NCI-H1048 (cell line): Measurements from ENCODE around the gene TBPL1.
A peak's percentile ranks its signal among the peaks of the same experiment; 100 is the strongest.

Experiments
- DNase-seq: peaks from one replicate; lab custom pipeline; 2025; lab: John Stamatoyannopoulos, UW

The TBPL1 gene

DNA sequence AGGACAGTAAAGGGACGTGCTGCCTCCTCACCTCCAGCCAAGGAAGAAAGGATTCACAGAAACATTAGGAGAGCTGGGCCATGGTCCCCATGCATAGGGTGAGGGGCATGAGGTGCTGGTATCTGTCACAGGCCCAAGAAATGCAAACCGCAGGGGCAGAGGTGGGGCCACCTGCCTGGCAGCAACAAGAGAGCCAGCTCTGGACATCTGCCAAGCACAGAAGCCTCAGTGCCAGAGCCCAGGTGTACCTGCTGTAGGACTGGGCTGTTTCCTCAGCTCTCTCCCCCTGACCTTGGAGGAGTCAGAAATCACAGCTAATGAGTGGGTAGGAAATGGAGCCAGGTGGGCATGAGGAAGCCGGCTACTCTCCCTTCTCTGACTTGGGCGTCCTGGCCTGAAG, 54.1 kb downstream of the TBPL1 start:
- DNase-seq: no peak

DNA sequence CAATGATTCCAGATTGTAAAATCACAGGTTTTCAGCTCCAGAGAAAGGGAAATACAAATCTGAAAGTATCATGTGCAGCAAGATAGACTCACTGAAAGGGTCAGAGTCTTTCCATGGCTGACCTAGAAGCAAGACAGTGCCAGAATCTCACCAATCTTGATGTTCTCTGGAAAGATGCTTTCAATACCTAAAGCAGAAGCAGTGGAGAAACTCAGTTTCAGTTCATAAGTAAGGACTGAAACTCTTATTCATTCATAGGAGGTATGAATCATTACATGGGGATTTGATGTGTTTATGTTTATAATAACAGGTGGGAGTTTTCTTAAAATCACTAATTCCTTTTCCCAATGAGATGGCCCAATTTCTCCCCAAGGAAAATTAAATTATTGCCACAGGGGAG, 56.9 kb downstream of the TBPL1 start:
- DNase-seq: no peak

DNA sequence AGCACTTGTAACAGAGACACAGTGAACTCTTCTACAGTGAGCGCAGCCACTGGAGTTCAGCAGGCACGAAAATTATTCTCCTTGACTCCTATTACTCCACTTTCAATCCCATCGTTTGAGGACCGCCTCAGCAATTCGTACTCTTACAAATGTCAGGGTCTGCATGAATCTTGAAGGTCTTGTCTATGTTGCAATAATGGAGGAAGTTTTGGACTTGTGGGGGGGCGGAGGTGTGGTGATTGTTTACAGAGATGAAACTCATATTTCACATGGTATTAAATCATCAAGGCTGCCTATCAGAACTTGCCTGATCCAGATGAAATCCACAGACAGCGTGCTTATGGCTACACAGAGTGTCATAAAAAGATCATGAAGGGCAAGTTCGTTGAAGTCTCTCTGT, 57.4 kb downstream of the TBPL1 start:
- DNase-seq: no peak

DNA sequence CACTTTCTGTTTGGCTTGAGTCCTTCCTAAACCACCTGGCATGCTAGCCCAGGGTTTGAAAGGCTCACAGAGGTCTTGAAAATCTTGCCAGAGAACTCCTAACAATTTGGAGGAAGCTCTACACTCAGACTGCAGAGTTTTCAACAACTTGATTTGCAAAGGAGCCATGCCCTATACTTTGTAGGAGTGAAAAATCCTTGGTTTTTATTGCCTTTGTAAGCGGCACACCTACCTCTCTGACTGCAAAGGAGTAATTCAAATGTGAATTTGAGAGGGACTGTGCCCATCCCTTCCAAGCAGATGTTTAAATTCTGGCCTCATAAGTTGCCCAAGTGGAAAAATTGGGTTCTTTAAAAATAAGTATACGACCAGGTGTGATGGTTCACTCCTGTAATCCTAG, 58.0 kb downstream of the TBPL1 start:
- no peak for DNase-seq

DNA sequence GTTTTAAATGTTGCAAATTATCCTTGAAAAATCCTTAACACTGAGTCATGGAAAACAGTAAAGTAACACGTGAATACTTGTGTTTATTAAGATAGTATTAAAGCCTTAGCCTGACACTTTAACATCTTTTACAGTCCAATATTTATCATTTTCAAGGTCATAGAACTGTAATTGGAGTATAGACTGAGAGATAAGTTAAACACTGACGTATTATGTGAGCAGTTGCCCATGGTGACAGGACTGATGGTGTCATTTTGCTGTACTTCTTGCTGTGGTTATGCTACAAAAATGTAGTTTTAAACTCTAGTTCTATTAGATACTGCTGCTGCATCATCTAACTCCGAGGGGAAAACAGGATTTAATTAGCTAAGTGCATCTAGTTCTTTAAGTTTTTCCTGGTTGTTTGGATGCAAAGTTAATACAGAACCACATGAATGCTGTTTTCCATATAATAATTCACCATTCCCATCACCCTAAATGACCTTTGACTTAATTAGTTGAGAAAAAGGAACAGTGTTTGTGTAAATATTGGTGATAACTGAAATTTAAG, 61.6 kb downstream of the TBPL1 start:
- DNase-seq: no peak

DNA sequence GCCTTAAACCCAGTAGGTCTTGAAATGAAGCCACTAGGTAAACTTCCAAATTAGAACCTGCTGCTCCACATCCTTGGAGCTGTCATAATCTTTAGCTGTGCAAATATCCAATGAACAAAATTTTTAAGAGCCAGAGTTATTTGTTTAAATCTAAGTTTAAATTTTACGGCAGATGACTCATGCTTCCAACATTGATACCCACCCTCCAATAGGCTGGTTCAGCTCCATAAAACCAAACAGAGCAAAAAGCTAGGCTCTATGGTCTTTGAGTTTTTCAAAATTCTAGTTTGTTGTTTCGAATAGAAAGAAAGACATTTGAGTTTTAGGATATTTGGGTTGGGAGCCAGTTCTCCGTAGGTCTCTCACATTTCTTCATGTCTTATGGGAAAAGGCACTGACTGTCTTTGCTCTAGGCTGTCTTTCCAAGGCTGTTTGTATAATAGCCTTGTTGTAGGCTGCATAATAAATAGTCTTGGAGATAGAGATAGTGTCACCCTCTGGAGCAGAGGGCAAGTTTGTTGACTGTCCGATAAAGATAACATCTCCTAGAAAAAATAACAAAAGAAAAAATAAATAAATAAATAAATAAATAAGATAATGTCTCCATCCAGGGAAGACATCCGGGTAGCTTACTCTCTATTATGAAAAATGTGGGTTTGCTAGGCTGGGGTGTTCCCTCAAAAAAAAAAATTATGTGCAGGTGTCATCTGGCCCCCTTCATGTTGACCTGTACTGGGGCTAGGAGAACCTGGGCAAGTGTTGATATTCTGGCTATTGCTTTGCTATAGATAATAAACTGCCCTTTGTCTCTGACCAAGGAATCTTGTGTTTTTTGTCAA, 62.9 kb downstream of the TBPL1 start:
- no peak for DNase-seq

DNA sequence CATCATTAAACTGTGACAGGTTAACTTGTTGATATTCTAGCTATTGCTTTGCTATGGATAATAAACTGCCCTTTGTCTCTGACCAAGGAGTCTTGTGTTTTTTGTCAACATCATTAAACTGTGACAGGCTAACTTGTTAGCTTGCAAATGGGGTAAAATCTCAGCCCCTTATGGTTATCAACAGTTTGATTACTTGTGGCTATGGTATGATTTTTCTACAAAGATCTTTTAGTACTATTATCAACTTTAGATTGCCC, 63.5 kb downstream of the TBPL1 start:
- no peak for DNase-seq

DNA sequence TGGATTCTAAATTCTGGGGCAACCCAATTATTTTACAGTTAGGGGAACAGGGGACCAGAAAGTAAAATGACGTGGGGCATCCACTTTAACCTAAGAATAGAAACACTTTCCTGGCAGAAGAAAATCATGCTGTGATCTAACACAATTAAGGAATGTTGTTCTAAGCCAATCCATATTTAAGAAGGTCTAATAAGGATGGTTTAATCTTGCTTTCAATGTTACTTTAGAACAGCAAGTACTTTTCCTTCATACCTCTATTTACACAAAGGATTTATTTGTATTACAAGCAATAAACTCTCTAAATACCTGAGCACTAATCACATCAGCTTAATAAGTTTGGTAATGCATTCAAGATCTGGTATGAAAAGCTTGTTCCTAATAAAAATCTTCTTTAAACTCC, 67.0 kb downstream of the TBPL1 start:
- no peak for DNase-seq

DNA sequence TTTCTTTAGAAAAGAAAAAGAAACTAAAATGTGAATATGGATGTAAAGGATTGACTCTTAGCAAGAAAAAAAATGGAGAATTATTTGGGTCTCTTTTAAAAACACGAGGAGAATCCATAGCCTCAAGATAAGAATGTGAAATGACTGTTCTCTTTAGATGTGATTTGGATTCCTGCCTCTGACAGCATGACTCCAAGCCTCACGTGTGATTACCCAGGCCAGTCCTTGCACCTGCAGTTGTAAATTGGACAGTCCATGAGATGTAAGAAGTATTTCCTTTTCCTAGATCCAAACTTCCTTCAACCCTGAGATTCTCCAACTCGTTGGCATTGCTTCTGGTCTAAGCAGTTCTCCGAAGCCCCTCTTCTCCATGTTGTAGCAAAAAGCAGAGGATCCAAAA, 67.5 kb downstream of the TBPL1 start:
- DNase-seq: no peak

DNA sequence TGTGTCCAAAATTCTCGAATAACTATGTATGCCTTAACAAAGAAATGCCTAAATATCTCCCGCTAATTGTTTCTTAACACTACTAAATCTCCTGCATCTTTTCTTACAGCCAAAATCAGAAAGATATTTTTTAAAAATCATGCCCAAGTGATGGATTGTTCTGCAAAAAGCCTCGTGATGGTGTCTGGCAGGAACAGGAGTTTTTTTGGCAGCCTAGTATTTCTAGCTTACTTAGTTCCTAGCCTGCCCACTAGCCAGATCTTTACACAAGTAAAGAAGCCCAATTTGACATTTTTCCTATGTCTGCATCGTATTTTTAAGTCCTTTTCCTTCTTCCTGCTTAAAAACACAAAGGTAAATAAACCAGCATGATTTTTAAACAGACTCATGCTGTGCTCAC, 67.9 kb downstream of the TBPL1 start:
- no peak for DNase-seq

DNA sequence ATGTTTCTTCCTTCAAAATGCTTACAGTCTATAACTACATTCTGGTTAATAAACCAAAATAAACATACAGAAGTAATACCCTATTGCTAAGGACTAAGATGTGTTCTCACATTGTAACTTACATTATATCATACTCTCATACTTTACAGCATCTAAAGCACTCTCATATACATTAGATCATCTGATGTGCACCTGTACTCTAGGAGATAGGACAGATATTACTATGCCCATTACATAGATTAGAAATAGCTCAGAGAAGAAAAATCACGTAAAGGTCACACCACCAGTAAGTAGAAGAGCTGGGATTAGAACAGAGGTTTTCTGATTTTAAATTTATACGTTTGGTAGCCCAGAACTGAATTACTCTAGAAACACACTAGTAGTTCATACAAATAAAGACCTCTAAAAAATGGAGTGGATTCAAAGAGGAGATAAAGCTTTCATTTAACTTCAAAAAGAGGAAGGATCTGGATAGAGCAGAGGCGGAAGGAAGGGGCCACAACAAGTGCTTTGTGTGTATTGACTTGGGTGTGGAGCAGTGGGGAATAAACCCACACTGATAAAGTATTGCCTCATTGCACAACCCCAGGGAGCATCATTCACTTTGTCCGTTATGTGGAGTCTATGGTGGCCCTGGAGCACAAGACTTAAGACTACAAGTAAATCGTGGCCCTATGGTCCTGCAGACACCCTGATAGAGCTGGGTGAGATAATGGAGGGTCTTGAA, 68.5 kb downstream of the TBPL1 start:
- DNase-seq: no peak

DNA sequence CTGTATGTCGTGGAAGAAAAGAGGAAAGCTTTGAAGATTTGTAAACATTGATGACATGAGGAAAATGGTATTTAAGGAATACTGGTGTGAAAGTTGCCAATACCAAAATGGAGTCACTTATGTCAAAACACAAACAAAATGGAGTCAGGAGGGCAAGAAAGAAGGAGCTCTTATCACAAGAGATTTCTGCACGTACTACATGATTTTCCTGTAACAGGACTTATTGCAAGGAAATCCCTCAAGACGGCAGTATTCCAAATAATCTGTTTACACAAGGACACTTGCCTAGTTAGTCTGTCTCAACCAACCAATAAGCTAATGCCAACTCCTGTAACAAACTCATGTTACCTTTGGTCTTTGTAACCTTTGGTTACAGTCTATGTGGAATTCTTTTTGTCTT, 69.6 kb downstream of the TBPL1 start:
- DNase-seq: no peak

DNA sequence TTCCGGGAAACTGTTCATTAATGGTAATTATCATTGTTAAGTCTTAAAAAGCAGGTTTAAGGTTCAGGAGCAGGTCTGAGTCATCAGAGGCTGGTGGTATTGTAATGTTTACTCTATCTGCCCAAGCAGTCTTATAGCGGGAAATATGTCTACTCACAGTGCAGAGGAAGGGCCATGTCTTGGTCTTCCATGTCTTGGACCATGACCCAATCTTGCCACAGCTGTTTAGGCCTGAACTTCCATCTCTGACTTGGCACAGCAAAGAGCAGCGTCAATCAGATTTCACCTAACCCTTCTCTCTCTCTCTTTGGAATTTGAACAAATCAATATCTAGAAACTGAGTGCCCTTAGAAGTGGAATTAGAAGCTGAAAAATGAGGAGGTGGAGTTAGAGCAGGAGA, 73.6 kb downstream of the TBPL1 start:
- no peak for DNase-seq

DNA sequence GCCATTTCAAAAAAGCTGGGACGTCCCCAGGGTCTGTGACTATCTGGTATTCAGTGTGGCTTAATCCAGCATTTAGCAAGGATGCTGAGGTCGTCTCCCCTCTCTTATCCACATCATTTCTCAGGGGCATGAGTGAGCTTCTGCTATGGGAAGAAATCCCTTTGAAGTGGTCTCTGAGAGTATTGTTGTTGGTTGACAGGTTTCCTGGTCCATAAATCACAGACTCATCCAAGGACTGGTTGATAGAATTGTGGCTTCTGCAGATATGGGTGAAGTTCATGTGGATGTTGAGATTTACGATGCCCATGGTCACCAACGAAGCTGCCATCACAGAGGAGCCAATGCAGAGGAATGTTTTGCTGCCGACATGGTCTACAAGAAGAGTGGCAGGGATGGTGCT, 75.4 kb downstream of the TBPL1 start:
- DNase-seq: no peak

DNA sequence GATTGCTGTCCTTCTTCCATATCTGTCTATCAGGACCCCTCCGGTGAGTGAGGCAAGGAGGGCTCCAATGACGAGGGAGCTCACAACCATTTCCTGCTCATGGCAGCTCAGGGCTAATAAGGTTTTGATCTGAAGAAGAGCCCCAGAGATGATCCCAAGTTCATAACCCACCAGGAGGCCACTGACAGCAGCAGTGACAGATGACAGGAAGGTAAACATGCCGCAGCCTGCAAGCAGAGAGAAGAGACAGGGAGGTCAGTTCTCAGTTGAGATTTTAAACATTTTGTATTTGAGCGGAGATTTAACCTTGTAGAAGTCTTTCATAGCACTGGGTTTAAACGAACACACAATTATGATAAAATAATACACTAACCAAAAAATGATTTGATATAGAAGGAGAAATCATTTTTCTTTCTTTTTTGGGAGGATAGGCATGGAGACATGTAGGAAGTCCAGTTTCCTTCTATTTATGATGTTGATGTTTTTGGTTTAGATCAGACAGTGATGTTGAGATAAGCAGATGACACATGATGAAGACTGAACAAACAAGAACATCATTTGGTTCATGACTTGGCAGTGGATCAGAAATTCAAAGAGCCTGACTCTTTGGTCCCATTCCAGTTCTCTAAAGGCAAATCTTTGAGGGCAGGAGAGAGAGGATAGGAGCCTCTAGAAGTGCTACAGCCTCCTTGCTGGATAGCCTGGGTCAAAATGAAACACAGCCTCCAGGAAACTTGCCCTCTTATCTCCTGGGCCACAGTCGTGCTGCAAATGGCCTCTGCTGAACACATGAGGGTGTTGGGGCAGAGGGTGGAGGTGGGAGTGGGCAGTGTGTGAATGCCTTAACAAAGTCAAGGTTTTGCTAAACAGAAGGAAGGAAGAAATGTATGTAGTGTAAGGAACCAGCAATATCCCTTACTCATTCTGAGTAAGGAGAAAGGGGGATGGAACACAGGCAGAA, 76.8 kb downstream of the TBPL1 start:
- DNase-seq: no peak

DNA sequence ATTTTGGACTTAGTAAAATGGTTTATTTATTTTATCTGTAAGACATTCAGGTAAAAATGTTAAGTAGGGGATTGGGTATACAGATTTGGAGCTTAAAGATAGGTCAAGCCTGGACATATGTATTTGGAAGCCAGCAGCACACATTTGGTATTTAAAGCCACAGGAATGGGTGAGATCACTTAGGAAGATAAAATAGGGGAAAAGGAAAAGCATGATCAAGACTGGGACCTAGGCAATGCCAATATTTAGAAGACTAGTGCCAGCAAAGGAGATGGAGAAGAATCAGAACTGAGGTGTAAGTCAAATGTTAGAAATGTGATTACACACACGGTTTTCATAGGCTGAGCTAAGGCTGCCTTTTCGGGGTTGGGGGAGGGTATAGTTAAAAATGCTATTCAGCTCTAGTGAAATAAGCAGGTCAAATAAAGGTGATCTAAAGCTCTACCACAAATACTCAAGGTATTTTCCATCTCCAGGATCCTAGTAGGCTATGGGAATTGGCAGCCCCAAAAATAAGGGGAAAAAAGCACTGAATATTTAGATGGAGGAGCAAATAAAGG, 78.8 kb downstream of the TBPL1 start:
- no peak for DNase-seq

DNA sequence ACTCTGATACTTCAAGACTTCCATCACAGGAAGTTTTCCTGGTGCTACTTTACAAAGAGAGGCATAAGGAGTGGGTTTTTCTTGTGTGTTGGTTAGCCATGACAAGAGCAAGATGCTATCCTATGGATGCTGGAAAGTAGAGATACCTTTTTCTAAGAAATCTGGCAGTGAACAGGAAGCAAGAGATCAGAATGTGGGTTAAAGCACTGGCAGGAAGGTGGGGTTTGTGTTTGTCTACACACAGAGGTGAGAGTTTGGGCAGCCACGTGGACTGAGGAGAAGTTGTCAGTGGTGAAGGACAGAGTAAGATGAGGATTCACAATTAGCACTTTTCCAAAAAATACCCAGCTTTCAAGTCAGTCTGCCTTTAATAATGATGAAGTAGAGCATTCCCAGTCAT, 81.5 kb downstream of the TBPL1 start:
- DNase-seq: no peak

DNA sequence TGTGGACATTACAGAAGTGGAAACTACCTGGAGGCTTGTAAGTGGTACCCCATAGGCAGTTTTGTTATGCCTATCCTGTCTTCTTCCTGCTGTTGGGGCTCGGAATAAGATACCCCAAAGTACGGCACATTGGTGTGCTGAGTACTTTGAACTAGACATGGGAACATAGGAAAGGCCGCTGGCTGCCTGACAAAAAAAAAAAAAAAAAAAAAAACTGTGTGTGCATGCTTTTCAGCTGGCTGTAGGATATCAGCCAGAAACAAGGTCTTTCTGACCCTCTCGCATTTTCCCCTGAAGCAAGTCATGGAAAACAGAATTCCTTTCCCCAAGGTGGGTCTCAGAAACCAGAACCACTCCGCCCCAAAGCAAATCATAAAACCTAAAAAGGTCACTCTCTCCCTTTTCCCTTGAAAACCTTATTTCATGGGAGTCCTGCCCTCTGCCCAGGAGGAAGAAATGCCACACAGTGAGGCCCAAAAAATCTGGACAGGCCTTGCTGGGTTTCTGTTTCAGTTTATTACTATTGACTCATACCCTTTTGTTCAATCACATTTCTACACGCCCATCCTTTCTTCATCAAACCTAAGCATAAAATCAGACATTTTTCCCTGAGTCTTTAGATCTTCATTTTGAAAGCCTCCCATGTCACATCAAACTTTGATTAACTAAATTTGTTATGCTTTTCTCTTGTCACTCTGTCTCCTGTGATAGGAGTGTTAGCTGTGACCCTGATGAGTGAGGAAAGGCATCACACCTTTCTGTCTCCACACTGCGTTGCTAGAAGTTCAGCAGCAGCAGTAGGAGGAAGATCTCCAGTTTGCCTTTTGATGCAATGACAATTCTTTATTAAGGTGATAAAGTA, 82.2 kb downstream of the TBPL1 start:
- DNase-seq: no peak

DNA sequence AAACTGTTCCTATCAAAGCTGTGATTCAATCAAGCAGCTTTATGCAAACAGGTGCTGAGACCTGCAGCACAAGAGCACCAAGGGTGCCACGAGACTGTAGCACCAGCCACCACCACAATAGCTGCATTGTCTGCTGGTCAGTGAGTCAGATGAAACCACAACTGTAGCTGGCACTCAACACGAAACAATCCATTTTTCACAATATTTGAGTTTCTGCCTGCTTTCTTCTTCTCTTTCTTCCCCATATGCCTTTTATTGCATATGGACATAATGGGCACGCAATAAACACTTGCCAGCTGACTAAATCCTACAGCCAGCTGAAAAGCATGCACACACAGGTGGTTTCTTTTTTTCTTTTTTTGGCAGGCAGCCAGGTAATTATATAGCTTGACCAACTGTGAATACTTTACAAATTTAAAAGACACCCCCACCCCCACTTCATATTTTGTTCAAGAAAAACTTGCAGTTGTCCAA, 82.8 kb downstream of the TBPL1 start:
- peak; percentile 54 for DNase-seq

DNA sequence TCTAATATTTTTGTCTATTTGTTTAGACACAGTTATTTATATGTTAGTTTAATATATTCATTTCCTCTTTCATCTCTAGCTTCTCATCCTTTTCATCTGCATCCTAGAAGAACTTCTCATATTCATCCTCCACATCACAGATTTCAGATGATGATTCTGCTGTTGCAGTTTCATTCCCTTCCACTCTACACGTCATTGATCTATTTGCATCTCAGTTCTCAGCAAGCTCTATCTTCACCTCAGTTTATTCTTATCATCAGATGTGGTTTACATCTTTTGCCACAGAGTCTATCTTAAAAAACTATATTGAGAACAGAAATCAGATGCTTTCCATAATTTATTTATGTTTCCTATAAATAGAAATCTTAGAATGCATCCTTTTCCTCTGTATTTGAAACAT, 86.1 kb downstream of the TBPL1 start:
- DNase-seq: no peak
